H1 (cell line): ENCODE data around the gene SHROOM4. TPM values are rescaled to one million over a fixed set of nuclear protein-coding genes. Genes with fewer than 3 reads are reported as not detected.

Experiments used
- HDAC2 ChIP-seq, 2 experiments: fragments of 300-600 bp in 1 of 2; sonication (generic) in 1 of 2; IDR thresholded peaks; 2 replicates each; pipeline ENCODE4 v1.6.1; 2011 to 2012; ENCODE audit warnings: low read depth in 2 of 2, low read length in 2 of 2, mild to moderate bottlenecking in 2 of 2, moderate library complexity in 2 of 2, borderline replicate concordance in 1 of 2, inconsistent platforms in 1 of 2
- RBBP5 ChIP-seq: IDR thresholded peaks from 2 replicates; pipeline ENCODE4 v1.7.1; 2012; ENCODE audit warnings: low read depth, mild to moderate bottlenecking, inconsistent platforms, low read length, moderate library complexity, borderline replicate concordance
- SP4 ChIP-seq: IDR thresholded peaks from 2 replicates; pipeline ENCODE4 v1.6.1; 2012; ENCODE audit warnings: low read length, inconsistent platforms
- TAF7 ChIP-seq: optimal IDR thresholded peaks from 2 replicates; pipeline ENCODE3; 2011; ENCODE audit warnings: low read depth, mild to moderate bottlenecking, inconsistent platforms, low read length, moderate library complexity, borderline replicate concordance
- polyA plus RNA-seq, 7 experiments: library from polyadenylated mRNA; depleted of rRNA in 3 of 7; stranded (reverse) in 5 of 7; unstranded in 2 of 7; fragments of >200 nt in 5 of 7; fragments of 200-250 nt in 2 of 7; gene quantifications; 1 replicate in 5 of 7; 2 replicates in 1 of 7; 4 replicates in 1 of 7; pipeline versions ENCODE4 v1.2.1 to v1.2.3, GENCODE V29; 2011 to 2013; ENCODE audit warnings: missing spikeins in 2 of 7, mixed read lengths in 2 of 7
- total RNA-seq: library from RNA; stranded (reverse); fragmentation: NEBNext Ultra II Directional; extraction: Animal tissue kit (Norgen Biotek cat#: 25700); gene quantifications from 2 replicates; pipeline ENCODE4 v1.2.1, GENCODE V29; 2021
- TF ChIP-seq, protein P1 (sequence below): fragments of 300-600 bp; sonication (generic); IDR thresholded peaks from 2 replicates; pipeline ENCODE4 v1.7.1; 2012; ENCODE audit warnings: low read length, moderate library complexity, mild to moderate bottlenecking, inconsistent platforms; ENCODE audit not compliant: insufficient replicate concordance
- TF ChIP-seq, protein P2 (sequence below), 3 experiments: IDR thresholded peaks; 1 replicate in 2 of 3; 2 replicates in 1 of 3; pipeline versions ENCODE4 v1.5.1 to v1.6.1; 2011; ENCODE audit warnings: low read length in 3 of 3, mild to moderate bottlenecking in 3 of 3, inconsistent platforms in 2 of 3, low read depth in 1 of 3, moderate library complexity in 1 of 3; ENCODE audit not compliant: insufficient read depth in 1 of 3; ENCODE audit errors: control extremely low read depth in 1 of 3

Gene SHROOM4
- total and polyA plus RNA-seq, 2 of the 8 experiments (the other 6 are each of a cell fraction or from before 2014, with no cell fraction given), result 1.6 to 5.6 TPM

DNA sequence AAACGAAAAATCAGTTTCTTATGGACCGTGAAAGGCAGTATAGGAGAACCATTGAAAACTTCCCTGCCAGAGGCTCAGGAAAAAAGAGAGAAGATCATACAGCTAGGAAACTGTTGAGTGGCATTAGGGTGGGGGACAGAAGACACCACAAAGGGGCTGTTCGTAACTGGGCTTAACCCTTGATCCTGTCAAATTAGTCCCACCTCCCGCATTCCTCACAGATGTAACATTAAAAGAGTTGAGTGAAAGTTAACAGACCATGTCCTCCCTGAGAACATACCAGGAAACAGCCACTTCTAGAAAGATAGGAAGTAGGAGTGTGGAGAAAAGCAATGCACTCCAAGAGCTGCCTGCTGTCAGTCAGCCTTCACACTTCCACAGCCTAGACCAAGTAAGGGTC is 8.7 kb downstream of the SHROOM4 start (continued):
- TF ChIP-seq, protein P1, sequence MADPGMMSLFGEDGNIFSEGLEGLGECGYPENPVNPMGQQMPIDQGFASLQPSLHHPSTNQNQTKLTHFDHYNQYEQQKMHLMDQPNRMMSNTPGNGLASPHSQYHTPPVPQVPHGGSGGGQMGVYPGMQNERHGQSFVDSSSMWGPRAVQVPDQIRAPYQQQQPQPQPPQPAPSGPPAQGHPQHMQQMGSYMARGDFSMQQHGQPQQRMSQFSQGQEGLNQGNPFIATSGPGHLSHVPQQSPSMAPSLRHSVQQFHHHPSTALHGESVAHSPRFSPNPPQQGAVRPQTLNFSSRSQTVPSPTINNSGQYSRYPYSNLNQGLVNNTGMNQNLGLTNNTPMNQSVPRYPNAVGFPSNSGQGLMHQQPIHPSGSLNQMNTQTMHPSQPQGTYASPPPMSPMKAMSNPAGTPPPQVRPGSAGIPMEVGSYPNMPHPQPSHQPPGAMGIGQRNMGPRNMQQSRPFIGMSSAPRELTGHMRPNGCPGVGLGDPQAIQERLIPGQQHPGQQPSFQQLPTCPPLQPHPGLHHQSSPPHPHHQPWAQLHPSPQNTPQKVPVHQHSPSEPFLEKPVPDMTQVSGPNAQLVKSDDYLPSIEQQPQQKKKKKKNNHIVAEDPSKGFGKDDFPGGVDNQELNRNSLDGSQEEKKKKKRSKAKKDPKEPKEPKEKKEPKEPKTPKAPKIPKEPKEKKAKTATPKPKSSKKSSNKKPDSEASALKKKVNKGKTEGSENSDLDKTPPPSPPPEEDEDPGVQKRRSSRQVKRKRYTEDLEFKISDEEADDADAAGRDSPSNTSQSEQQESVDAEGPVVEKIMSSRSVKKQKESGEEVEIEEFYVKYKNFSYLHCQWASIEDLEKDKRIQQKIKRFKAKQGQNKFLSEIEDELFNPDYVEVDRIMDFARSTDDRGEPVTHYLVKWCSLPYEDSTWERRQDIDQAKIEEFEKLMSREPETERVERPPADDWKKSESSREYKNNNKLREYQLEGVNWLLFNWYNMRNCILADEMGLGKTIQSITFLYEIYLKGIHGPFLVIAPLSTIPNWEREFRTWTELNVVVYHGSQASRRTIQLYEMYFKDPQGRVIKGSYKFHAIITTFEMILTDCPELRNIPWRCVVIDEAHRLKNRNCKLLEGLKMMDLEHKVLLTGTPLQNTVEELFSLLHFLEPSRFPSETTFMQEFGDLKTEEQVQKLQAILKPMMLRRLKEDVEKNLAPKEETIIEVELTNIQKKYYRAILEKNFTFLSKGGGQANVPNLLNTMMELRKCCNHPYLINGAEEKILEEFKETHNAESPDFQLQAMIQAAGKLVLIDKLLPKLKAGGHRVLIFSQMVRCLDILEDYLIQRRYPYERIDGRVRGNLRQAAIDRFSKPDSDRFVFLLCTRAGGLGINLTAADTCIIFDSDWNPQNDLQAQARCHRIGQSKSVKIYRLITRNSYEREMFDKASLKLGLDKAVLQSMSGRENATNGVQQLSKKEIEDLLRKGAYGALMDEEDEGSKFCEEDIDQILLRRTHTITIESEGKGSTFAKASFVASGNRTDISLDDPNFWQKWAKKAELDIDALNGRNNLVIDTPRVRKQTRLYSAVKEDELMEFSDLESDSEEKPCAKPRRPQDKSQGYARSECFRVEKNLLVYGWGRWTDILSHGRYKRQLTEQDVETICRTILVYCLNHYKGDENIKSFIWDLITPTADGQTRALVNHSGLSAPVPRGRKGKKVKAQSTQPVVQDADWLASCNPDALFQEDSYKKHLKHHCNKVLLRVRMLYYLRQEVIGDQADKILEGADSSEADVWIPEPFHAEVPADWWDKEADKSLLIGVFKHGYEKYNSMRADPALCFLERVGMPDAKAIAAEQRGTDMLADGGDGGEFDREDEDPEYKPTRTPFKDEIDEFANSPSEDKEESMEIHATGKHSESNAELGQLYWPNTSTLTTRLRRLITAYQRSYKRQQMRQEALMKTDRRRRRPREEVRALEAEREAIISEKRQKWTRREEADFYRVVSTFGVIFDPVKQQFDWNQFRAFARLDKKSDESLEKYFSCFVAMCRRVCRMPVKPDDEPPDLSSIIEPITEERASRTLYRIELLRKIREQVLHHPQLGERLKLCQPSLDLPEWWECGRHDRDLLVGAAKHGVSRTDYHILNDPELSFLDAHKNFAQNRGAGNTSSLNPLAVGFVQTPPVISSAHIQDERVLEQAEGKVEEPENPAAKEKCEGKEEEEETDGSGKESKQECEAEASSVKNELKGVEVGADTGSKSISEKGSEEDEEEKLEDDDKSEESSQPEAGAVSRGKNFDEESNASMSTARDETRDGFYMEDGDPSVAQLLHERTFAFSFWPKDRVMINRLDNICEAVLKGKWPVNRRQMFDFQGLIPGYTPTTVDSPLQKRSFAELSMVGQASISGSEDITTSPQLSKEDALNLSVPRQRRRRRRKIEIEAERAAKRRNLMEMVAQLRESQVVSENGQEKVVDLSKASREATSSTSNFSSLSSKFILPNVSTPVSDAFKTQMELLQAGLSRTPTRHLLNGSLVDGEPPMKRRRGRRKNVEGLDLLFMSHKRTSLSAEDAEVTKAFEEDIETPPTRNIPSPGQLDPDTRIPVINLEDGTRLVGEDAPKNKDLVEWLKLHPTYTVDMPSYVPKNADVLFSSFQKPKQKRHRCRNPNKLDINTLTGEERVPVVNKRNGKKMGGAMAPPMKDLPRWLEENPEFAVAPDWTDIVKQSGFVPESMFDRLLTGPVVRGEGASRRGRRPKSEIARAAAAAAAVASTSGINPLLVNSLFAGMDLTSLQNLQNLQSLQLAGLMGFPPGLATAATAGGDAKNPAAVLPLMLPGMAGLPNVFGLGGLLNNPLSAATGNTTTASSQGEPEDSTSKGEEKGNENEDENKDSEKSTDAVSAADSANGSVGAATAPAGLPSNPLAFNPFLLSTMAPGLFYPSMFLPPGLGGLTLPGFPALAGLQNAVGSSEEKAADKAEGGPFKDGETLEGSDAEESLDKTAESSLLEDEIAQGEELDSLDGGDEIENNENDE, result no peak
- TF ChIP-seq TAF7 (no peak), HDAC2 (IDR thresholded peaks at IDR 0.05; ENCODE audit: borderline replicate concordance in 1 of 2, low read depth in 2 of 2, low read length in 2 of 2) (no peak), SP4 (no peak), RBBP5 (no peak)
- TF ChIP-seq, protein P2, sequence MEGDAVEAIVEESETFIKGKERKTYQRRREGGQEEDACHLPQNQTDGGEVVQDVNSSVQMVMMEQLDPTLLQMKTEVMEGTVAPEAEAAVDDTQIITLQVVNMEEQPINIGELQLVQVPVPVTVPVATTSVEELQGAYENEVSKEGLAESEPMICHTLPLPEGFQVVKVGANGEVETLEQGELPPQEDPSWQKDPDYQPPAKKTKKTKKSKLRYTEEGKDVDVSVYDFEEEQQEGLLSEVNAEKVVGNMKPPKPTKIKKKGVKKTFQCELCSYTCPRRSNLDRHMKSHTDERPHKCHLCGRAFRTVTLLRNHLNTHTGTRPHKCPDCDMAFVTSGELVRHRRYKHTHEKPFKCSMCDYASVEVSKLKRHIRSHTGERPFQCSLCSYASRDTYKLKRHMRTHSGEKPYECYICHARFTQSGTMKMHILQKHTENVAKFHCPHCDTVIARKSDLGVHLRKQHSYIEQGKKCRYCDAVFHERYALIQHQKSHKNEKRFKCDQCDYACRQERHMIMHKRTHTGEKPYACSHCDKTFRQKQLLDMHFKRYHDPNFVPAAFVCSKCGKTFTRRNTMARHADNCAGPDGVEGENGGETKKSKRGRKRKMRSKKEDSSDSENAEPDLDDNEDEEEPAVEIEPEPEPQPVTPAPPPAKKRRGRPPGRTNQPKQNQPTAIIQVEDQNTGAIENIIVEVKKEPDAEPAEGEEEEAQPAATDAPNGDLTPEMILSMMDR (IDR thresholded peaks at IDR 0.05; ENCODE audit: control extremely low read depth in 1 of 3, insufficient read depth in 1 of 3, low read depth in 1 of 3, low read length in 3 of 3), result no peak
